WTC11 (cell line): ENCODE results near the gene MRE11.
A peak's percentile ranks its signal among the peaks of the same experiment; 100 is the strongest.

Experiments used
- ETV6 ChIP-seq: sonication (generic); formaldehyde crosslinking; IDR thresholded peaks from 2 replicates; pipeline ENCODE4 v1.8.1; 2022; ENCODE audit warnings: mild to moderate bottlenecking, missing genetic modification reagents
- IRF1 ChIP-seq: sonication (generic); formaldehyde crosslinking; IDR thresholded peaks from 2 replicates; pipeline ENCODE4 v1.8.0; 2023; ENCODE audit warnings: missing genetic modification reagents
- IRF2 ChIP-seq: sonication (generic); formaldehyde crosslinking; IDR thresholded peaks from 2 replicates; pipeline ENCODE4 v1.8.0; 2022; ENCODE audit warnings: low read depth, missing genetic modification reagents, borderline replicate concordance
- MAX ChIP-seq: sonication (generic); formaldehyde crosslinking; IDR thresholded peaks from 2 replicates; pipeline ENCODE4 v1.8.0; 2022; ENCODE audit warnings: mild to moderate bottlenecking, missing genetic modification reagents
- TCF7 ChIP-seq: sonication (generic); formaldehyde crosslinking; IDR thresholded peaks from 2 replicates; pipeline ENCODE4 v1.8.0; 2022; ENCODE audit warnings: mild to moderate bottlenecking, low read depth, missing genetic modification reagents, moderate library complexity
- USF1 ChIP-seq: sonication (generic); formaldehyde crosslinking; IDR thresholded peaks from 2 replicates; pipeline ENCODE4 v1.8.0; 2022; ENCODE audit warnings: mild to moderate bottlenecking, missing genetic modification reagents
- ZNF263 ChIP-seq: sonication (generic); formaldehyde crosslinking; IDR thresholded peaks from 2 replicates; pipeline ENCODE4 v1.8.1; 2022; ENCODE audit warnings: low read depth, mild to moderate bottlenecking, moderate library complexity, missing genetic modification reagents
- ZNF281 ChIP-seq: sonication (generic); formaldehyde crosslinking; IDR thresholded peaks from 2 replicates; pipeline ENCODE4 v1.8.0; 2023; ENCODE audit warnings: mild to moderate bottlenecking, missing genetic modification reagents
- ZNF512 ChIP-seq: sonication (generic); formaldehyde crosslinking; IDR thresholded peaks from 2 replicates; pipeline ENCODE4 v1.8.1; 2022; ENCODE audit warnings: missing genetic modification reagents, borderline replicate concordance
- ZNF671 ChIP-seq: fragments of 250-450 bp; sonication (Bioruptor Pico); IDR thresholded peaks from 2 replicates; pipeline ENCODE4 v1.8.0; 2021; ENCODE audit warnings: mild to moderate bottlenecking
- TF ChIP-seq, protein P1 (sequence below): fragments of 200-600 bp; IDR thresholded peaks from 2 replicates; pipeline ENCODE4 v1.8.0; 2022; ENCODE audit warnings: antibody characterized with exemption
- TF ChIP-seq, protein P2 (sequence below): sonication (generic); formaldehyde crosslinking; IDR thresholded peaks from 2 replicates; pipeline ENCODE4 v1.8.0; 2022; ENCODE audit warnings: mild to moderate bottlenecking, missing genetic modification reagents

DNA sequence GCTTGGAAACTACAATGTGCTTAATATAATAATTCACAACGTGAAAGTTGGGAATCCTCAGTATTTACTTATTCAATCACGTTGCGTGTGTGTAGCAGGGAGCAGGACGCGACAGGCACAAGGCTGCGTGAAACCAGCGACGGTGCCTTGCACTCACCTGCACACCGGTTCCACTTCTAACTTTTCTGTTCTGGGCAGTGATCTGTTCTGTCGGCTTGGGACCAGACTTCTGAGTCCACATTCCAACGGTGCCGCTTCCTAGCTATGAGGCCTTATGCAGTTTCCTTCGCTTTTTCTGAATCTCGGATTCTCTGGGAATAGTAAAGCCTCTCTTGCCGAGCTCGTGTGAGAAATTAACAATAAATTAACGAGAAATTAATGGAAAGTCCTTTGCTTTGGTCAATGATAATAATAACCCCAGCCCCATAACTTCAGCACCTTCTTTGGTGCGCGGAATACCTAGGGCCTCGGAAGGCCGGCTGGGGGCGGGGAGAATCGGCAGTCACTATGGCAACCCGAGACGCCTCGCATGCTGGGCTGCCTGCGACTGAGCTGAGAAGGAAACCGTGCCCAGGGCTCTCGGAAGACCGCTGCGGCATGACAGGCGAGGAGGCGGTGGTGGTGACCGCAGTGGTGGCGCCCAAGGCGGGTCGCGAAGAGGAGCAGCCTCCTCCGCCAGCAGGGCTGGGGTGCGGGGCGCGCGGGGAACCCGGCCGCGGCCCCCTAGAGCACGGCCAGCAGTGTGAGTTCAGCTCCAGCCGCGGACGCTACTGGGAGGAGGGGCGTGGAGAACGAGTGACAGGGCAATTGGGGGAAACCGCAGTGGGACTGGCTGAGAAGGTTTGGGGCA, 18.5 kb upstream of the MRE11 start, which contains the start of gene C11orf97:
- TF ChIP-seq ZNF671: no peak
- TF ChIP-seq, protein P1, sequence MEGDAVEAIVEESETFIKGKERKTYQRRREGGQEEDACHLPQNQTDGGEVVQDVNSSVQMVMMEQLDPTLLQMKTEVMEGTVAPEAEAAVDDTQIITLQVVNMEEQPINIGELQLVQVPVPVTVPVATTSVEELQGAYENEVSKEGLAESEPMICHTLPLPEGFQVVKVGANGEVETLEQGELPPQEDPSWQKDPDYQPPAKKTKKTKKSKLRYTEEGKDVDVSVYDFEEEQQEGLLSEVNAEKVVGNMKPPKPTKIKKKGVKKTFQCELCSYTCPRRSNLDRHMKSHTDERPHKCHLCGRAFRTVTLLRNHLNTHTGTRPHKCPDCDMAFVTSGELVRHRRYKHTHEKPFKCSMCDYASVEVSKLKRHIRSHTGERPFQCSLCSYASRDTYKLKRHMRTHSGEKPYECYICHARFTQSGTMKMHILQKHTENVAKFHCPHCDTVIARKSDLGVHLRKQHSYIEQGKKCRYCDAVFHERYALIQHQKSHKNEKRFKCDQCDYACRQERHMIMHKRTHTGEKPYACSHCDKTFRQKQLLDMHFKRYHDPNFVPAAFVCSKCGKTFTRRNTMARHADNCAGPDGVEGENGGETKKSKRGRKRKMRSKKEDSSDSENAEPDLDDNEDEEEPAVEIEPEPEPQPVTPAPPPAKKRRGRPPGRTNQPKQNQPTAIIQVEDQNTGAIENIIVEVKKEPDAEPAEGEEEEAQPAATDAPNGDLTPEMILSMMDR: no peak
- TF ChIP-seq, protein P2, sequence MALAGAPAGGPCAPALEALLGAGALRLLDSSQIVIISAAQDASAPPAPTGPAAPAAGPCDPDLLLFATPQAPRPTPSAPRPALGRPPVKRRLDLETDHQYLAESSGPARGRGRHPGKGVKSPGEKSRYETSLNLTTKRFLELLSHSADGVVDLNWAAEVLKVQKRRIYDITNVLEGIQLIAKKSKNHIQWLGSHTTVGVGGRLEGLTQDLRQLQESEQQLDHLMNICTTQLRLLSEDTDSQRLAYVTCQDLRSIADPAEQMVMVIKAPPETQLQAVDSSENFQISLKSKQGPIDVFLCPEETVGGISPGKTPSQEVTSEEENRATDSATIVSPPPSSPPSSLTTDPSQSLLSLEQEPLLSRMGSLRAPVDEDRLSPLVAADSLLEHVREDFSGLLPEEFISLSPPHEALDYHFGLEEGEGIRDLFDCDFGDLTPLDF (CRISPR knock-in tag): no peak
- no peak for TF ChIP-seq TCF7 (CRISPR knock-in tag)
- TF ChIP-seq ETV6 (CRISPR knock-in tag): no peak
- no peak for TF ChIP-seq ZNF281 (CRISPR knock-in tag)
- TF ChIP-seq ZNF263: no peak
- peak; percentile 68 for TF ChIP-seq MAX
- no peak for TF ChIP-seq IRF2 (CRISPR knock-in tag)
- no peak for TF ChIP-seq IRF1 (CRISPR knock-in tag)
- no peak for TF ChIP-seq ZNF512 (CRISPR knock-in tag)
- no peak for TF ChIP-seq USF1
